Activated CD8-positive, alpha-beta T cell treated with anti-CD3 and anti-CD28 coated beads for 36 hours (primary cell): Measurements from ENCODE around the gene SRSF9. TPM values are rescaled to one million over a fixed set of nuclear protein-coding genes. Genes with fewer than 3 reads are reported as not detected.

ENCODE experiments used
- ATAC-seq: fragments of 200-7000 bp; cut with Tn5 transposase; one replicate; pipeline ENCODE4 v1.10.0; 2021; ENCODE audit warnings: mild to moderate bottlenecking, moderate library complexity
- CTCF ChIA-PET: fragments of 350-600 bp; sonication (Branson Sonifier 250); formaldehyde crosslinking; loops from one replicate; lab custom pipeline; 2021; ENCODE audit warnings: antibody characterized with exemption; lab: Charles Lee
- POLR2A ChIA-PET: fragments of 350-600 bp; sonication (Branson Sonifier 250); formaldehyde crosslinking; loops from one replicate; lab custom pipeline; 2021; ENCODE audit warnings: antibody characterized with exemption; lab: Charles Lee
- DNase-seq: peaks from one replicate; pipeline ENCODE4 v3.0.0-alpha.2; 2020
- H3K27ac Mint-ChIP-seq: one replicate; pipeline ENCODE4 v1.8.0; 2021; ENCODE audit warnings: mild to moderate bottlenecking, mixed read lengths
- H3K27me3 Mint-ChIP-seq: one replicate; pipeline ENCODE4 v1.8.0; 2021; ENCODE audit warnings: mixed read lengths
- H3K36me3 Mint-ChIP-seq: one replicate; pipeline ENCODE4 v1.8.0; 2021; ENCODE audit warnings: low read depth, mixed read lengths
- H3K4me1 Mint-ChIP-seq: one replicate; pipeline ENCODE4 v1.8.0; 2021; ENCODE audit warnings: low read depth, mixed read lengths
- H3K4me3 Mint-ChIP-seq: one replicate; pipeline ENCODE4 v1.8.0; 2021; ENCODE audit warnings: mild to moderate bottlenecking, moderate library complexity, mixed read lengths
- H3K9me3 Mint-ChIP-seq: one replicate; pipeline ENCODE4 v1.8.0; 2021; ENCODE audit warnings: mixed read lengths
- CTCF ChIP-seq: fragments of 200-600 bp; IDR thresholded peaks from one replicate; pipeline ENCODE4 v1.8.0; 2022; ENCODE audit warnings: antibody characterized with exemption, mild to moderate bottlenecking
- intact Hi-C: fragments of 100-400 bp; cut with micrococcal nuclease; formaldehyde crosslinking; loops from one replicate; pipeline ENCODE4 v1.10.0; 2022
- total RNA-seq, 2 experiments: library from RNA; stranded (reverse); gene quantifications; one replicate each; pipeline ENCODE4 v1.2.3, GENCODE V29; 2021

Gene SRSF9
- total RNA-seq, 2 experiments from 2014 or later: 225 to 236 TPM

- CTCF ChIA-PET: interaction anchor here (0.7 to 1.1 kb wide), 2 partner anchors 12 to 21 kb away, joined by 3 read pairs; no protein-coding TSS in a partner anchor
- H3K36me3 Mint-ChIP-seq: peaks cover 22% of the 10 kb centered on the region
- no peaks in the 10 kb centered on the region for H3K4me1 Mint-ChIP-seq
- TF ChIP-seq CTCF: no peak
- POLR2A ChIA-PET: interaction anchor here (1.1 to 1.4 kb wide), 4 partner anchors 8 to 36 kb away, joined by 4 to 5 read pairs (median 4); partner anchors contain the start of genes DYNLL1 and SRSF9
- H3K4me3 Mint-ChIP-seq: no peak overlapping the region
- no peak for ATAC-seq
- no peak overlapping the region for H3K27ac Mint-ChIP-seq
- no peaks in the 10 kb centered on the region for H3K9me3 Mint-ChIP-seq
- DNase-seq: no peak
- H3K27me3 Mint-ChIP-seq: no peaks in the 10 kb centered on the region
- intact Hi-C loops: no loop called here
Measured at GRCh38 chr12:120504587-120504986, 35.0 kb upstream of the SRSF9 start.

GRCh38 chr12:120500581-120500980 is 31.0 kb upstream of the SRSF9 start:
- Mint-ChIP-seq H3K27me3 (no peaks in the 10 kb centered on the region), H3K27ac (no peak overlapping the region), H3K9me3 (no peaks in the 10 kb centered on the region), H3K4me1 (peaks cover 18% of the 10 kb centered on the region), H3K36me3 (peaks cover 35% of the 10 kb centered on the region), H3K4me3 (no peak overlapping the region)
- no peak for TF ChIP-seq CTCF
- ATAC-seq: no peak
- no peak for DNase-seq
- intact Hi-C loops: no loop called here
- ChIA-PET POLR2A (interaction anchor here (1.1 kb wide), 1 partner anchor 31 kb away, joined by 5 read pairs; the partner anchor contains the start of gene SRSF9), CTCF (interaction anchor here (0.9 to 1.4 kb wide), 2 partner anchors 10 to 43 kb away, joined by 3 to 4 read pairs; no protein-coding TSS in a partner anchor)

GRCh38 chr12:120498870-120499515 is 29.4 kb upstream of the SRSF9 start:
- intact Hi-C loops: no loop called here
- peaks cover 25% of the 10 kb centered on the region for H3K4me1 Mint-ChIP-seq
- peaks cover 34% of the 10 kb centered on the region for H3K36me3 Mint-ChIP-seq
- ATAC-seq (no peak), DNase-seq (no peak)
- H3K9me3 Mint-ChIP-seq: no peaks in the 10 kb centered on the region
- TF ChIP-seq CTCF: no peak
- ChIA-PET POLR2A (no interaction called here), CTCF (interaction anchor here (1.0 to 1.4 kb wide), 3 partner anchors 26 to 41 kb away, joined by 3 to 4 read pairs (median 3); no protein-coding TSS in a partner anchor)
- H3K27me3 Mint-ChIP-seq: no peaks in the 10 kb centered on the region
- no peak overlapping the region for H3K4me3 Mint-ChIP-seq
- no peak overlapping the region for H3K27ac Mint-ChIP-seq

- intact Hi-C loops: no loop called here
- no peak for ATAC-seq
- H3K4me3 Mint-ChIP-seq: peak overlapping the region; percentile 91
- H3K4me1 Mint-ChIP-seq: peaks cover 25% of the 10 kb centered on the region
- ChIA-PET POLR2A (interaction anchor here (0.6 to 1.7 kb wide), 8 partner anchors 12 to 137 kb away, joined by 3 to 7 read pairs (median 4); partner anchors contain the start of gene SRSF9), CTCF (interaction anchor here (0.6 to 3.5 kb wide), 5 partner anchors 11 to 57 kb away, joined by 3 to 25 read pairs (median 5); partner anchors contain the start of gene SRSF9)
- H3K27ac Mint-ChIP-seq: peak overlapping the region; percentile 84
- DNase-seq: no peak
- H3K9me3 Mint-ChIP-seq: no peaks in the 10 kb centered on the region
- no peak for TF ChIP-seq CTCF
- peaks cover 27% of the 10 kb centered on the region for H3K36me3 Mint-ChIP-seq
- H3K27me3 Mint-ChIP-seq: no peaks in the 10 kb centered on the region
Measured at GRCh38 chr12:120497524-120498150, 28.1 kb upstream of the SRSF9 start.
